Activated CD4-positive, CD25-positive, alpha-beta regulatory T cell (primary cell): ENCODE measurements around the gene PPDPF.

ENCODE experiments used
- DNase-seq, 4 experiments: peaks; one replicate each; lab custom pipeline; 2025; lab: John Stamatoyannopoulos, UW

PPDPF gene

DNA sequence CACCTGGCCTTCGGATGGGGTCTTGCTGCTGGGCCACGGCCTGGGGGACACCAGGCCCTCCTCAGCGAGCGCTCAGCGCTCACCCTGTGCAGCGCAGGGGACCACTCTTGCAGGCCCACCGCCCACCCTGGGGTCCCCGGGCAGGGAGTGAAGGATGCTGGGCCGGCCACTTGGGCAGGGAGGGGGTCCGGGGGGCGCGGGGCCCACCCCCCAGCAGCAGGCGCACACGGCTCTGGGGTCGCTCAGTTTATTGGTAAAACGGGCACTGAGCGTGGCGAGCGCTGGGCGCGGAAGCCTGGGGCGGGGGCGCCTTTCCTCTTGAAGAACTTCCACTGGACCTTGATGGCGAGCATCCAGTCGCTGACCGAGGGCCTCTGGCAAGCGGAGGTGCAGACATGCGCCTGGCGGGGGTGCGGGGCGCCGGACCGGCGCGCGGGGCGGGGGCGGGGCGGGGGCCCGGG lies 32.8 kb upstream of the PPDPF start:
- no peak for DNase-seq

DNA sequence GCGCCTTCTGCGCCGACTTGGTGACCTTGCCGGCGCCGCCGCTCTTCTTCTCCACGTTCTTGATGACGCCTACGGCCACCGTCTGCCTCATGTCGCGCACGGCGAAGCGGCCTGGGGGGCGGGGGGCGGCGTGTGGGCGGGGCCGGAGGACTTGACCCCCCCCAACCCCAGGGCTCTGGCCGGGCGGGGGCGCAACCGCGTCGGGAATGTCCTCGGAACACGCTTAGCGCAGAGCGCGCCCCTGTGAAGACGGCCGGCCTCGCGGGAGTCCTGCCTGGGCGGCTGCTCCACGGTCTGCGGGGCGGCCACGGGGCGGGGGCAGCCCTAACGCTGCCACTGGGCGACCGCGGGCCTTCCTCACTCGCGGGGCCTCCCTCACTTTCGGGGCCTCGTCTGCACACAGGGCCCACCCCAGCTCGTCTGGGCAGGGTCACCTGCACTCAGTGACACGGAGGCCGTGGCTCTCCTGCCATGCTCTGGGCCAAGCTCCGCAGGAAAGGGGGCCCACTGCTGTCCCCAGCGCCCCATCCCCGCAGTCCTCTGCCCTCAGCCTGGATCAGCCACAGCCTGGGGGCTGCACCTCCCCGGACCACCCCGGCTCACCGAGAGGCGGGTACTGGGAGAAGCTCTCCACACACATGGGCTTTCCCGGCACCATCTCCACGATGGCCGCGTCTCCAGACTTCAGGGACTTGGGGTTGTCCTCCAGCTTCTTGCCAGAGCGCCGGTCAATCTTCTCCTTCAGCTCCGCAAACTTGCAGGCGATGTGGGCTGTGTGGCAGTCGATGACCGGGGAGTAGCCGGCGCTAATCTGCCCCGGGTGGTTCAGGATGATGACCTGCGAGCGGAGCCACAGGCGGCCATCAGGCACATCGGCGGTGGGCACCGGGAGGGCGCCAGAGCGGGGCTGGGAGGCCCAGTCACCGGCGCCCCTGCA lies 32.0 kb upstream of the PPDPF start:
- no peak for DNase-seq

DNA sequence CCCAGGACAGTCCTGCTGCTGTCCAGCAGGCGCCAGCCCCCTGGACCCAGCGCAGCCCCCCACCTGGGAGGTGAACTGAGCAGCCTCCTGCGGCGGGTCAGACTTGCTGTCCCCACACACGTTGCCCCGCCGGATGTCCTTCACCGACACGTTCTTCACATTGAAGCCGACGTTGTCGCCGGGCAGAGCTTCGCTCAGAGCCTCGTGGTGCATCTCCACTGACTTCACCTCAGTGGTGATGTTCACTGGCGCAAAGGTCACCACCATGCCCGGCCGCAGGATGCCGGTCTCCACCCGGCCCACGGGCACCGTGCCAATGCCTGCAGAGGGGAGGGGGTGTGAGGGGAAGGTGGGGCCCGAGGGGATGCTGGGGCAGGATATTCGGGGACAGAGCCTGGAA lies 30.1 kb upstream of the PPDPF start:
- DNase-seq: no peak

DNA sequence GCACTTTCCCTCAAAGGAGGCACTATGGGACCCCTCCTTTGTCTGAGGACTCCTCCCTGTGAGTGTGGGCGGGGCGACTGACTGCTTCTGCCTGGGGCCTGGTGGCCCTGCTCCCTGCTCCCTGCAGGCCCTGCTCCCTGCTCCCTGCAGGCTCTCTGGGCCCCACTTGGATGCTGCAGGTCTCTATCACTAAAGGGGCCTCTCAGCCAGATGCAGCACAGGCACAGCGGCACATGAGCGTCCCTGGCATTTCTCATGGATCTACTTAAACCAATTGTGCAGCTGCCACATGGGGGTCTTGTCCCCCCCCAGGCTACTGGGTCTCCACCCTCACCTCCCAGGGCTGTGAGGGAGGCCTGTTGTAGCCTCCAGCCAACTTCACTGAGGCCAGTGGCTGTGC lies 29.5 kb upstream of the PPDPF start:
- no peak for DNase-seq

DNA sequence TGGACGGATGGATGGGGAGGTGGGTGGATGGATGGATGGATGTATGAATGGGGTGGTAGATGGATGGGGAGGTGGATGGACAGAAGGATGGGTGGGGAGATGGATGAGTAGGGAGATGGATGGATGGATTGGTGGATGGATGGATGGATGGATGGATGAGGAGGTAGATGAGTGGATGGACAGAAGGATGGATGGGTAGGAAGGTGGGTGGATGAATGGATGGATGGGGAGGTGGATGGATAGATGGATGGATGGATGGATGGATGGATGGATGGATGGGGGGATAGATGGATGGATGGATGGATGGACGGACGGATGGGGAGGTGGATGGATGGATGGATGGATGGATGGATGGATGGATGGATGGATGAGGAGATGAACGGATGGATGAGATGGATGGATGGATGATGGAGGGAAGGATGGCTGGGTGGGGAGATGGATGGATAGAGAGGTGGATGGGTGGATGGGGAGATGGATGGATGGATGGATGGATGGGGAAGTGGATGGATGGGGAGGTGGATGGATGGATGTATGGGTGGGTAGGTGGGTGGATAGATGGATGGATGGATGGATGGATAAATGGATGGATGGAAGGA lies 28.8 kb upstream of the PPDPF start:
- no peak for DNase-seq

DNA sequence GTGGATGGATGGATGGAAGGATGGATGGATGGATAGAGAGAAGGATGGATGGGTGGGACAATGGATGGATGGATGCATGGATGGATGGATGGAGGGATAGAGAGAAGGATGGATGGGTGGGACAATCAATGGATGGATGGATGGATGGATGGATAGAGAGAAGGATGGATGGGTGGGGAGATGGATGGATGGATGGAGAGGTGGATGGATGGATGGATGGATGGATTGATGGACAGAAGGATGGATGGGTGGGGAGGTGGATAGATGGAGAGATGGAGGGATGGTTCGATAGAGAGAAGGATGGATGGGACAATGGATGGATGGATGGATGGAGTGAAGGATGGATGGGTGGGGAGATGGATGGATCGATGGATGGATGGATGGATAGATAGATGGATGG lies 28.0 kb upstream of the PPDPF start:
- no peak for DNase-seq

DNA sequence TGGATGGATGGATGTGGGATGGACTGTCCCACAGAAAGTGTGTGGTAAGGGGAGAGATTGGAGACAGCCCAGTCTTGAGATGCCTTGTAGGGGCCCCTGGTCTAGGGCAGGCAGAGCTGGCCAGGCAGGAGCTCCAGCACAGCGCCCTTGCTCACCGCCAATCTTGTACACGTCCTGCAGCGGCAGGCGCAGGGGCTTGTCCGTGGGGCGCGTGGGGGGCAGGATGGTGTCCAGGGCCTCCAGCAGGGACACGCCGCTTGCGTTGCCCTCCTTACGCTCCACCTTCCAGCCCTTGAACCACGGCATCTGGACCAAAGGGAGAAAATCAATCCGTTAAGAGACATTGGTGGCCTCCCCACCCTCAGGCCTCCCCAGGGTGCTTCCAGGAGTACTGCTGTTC lies 27.6 kb upstream of the PPDPF start:
- DNase-seq: no peak

DNA sequence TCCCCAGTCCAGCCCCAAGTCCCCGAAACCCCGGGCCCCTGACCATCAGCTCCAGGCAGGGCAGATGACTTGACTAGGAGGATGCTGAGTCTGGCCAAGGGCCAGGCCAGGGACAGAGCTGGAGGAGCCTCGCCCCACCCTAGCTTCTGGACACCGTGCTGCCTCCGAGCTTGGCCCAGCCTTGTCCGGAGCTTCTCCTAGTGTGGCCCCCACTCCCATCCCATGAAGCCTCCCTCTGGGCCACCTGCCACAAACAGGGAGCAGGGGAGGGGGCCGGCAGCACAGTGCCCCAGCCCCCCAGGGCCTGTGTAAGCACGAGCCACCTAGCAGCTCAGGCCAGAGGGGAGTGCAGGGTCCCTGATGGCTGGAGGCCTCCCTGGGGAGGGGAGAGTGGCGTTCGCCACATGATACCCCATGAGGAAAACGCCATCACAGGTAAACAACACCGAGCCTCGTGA lies 27.0 kb upstream of the PPDPF start:
- no peak for DNase-seq

DNA sequence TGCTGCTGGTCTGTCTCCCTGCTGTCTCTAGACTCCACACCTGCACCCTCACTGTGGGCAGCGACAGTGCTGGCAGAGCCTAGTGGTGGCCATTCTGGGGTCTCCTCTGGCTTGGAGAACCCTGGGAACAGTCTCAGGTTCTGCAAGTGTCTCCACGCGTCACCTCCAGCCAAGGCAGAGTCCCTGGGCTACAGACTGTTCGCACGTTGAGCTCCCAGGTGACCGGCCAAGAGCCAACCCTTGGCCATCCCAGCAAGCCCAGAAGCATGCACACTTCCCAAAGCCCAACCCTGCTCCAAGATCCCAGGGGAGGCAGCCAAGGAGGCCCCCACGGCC lies 26.5 kb upstream of the PPDPF start:
- DNase-seq: no peak

DNA sequence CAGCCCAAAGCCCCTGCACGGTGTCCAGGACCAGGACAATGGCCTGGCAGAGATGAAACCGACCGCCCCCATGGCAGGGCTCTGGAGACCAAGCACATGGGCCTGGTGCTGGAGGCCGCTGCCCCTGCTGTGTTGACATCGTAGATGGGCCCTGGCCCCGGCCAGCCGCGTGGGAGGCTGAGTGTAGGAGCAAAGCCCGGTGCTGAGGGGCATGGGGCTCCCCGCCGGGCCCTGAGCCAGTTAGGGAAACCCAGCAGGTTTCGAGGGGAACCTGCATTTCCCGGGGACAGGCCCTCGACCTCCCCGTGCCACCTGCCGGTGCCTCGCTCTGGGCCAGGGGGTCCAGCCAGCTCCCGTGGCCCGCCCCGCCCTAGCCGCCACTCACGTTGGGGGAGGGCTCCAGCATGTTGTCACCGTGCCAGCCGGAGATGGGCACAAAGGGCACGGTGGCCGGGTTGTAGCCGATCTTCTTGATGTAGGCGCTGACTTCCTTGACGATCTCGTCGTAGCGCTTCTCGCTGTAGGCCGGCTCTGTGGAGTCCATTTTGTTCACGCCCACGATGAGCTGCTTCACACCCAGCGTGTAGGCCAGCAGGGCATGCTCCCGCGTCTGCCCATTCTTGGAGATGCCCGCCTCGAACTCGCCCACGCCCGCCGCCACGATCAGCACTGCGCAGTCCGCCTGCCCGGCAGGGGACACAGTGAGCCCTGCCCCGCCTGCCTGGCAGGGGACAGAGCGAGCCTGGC lies 26.0 kb upstream of the PPDPF start:
- DNase-seq: no peak

DNA sequence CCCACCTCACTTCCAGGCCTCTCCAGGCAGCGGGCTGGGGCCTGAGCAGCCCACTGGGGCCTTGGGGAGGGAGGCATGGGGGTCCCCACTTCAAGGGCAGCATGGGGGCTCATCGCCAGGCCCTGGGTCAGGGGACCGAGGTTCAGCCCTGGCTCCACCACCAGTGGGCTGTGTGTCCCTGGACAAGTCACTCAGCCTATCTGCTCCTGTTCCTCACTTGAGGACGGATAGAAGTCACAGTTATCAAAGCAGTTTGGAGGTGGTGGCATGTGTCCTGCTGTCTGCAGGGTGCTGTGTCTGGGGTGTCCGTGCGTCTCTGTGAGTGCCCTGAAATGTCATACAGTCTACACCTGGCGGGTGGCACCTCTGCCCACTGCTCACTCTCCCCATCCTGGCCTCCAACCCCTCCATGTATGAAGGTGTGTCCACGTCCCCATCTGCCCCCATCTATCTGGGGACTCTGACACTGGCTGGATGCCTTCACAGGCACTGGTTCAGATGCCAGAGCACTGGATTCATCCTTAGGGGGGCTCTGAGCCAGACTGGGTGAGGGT lies 25.3 kb upstream of the PPDPF start:
- no peak for DNase-seq

DNA sequence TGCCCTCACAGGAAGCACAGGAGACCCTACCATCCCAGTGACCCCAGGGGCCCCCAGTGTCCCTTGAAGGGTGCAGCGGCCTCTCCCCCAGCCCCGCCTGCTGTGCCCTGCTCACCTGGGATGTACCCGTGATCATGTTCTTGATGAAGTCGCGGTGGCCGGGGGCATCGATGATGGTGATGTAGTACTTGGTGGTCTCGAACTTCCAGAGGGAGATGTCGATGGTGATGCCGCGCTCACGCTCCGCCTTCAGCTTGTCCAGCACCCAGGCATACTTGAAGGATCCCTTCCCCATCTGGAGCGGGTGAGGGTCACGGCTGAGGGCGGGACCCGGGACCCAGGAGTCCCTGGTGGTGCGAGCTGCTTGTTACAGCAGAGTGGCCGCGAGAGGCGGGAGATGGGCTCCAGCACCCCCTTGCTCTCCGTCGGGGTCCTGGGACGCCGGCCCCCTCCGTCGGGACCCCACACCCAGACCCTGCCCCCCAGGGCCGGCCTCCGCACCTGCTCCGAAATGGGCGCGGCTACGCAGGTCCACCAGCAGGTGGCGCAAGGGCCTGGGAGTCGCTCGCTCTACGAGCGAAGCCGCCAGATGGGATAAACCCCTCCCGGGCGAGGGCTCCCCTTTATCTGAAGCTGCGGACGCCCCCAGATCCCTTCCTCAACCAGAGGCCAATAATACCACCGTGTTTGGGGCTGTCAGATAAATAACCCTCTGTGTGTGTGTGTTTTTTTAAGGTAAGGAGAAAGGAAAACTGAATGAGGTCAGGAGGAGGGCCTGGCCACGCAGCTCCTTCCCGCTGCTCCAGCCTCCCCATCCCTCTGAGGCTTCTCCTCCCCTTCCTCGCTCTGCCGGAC lies 24.6 kb upstream of the PPDPF start:
- peak; percentile 52 to 72 (median 64) for DNase-seq

DNA sequence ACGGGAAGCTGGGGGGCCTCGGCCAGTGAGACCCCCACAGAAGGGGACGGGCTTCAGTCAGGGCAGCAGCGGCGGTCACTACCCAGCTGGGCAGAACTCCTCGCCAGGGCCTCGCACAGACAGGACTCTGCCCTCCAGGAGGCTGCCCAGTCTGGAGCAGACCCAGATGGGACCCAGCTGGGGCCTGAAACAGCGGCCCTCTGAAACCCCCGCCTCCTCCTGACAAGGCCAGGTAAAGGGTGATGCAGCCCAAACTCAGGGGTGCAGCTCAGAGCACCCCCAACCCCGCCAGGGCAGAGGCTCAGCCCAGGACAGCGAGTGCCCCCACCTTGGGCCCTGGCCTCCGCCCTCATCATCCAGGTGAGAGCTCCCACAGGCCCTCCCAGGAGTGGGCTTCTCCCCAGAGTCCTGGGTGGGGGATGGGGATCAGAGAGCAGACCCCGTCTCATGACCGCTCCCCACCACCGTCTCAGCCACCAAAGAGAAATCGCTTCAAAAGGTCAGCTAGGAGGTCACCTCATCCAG lies 23.9 kb upstream of the PPDPF start:
- DNase-seq: no peak

DNA sequence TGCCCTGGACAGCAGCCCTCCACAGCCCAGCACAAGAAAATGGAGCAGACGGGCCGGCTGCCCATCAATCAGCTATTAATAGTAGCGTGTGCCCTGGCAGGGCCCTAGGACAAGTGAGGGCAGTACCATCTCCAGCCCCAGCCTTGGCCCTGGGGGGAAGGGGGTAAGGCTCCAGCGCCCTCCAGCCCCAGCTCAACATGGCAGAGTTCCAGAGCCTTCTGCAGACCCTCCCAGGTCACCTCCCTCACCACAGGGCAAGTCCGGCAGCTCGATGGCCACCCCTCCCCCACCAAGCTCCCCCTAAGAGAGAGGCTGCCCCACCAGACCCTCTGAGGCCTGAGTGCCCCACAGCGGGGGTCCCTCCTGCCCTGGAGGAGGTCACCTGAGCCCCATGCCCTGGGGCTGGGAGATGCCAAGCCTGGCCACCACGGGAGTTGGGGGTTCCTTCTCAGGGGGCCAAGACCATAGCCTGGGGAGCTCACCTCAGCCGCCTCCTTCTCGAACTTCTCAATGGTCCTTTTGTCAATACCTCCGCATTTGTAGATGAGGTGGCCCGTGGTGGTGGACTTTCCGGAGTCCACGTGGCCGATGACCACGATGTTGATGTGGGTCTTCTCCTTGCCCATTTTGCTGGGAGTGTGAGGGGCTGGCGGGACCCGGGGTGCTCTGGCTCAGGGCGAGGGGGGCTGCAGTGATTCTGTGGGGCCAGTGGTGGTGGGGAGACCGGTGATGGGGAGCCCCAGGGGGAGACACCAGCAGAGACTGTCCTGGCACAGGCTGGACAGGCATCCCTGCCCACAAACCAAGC lies 23.2 kb upstream of the PPDPF start:
- DNase-seq: no peak

DNA sequence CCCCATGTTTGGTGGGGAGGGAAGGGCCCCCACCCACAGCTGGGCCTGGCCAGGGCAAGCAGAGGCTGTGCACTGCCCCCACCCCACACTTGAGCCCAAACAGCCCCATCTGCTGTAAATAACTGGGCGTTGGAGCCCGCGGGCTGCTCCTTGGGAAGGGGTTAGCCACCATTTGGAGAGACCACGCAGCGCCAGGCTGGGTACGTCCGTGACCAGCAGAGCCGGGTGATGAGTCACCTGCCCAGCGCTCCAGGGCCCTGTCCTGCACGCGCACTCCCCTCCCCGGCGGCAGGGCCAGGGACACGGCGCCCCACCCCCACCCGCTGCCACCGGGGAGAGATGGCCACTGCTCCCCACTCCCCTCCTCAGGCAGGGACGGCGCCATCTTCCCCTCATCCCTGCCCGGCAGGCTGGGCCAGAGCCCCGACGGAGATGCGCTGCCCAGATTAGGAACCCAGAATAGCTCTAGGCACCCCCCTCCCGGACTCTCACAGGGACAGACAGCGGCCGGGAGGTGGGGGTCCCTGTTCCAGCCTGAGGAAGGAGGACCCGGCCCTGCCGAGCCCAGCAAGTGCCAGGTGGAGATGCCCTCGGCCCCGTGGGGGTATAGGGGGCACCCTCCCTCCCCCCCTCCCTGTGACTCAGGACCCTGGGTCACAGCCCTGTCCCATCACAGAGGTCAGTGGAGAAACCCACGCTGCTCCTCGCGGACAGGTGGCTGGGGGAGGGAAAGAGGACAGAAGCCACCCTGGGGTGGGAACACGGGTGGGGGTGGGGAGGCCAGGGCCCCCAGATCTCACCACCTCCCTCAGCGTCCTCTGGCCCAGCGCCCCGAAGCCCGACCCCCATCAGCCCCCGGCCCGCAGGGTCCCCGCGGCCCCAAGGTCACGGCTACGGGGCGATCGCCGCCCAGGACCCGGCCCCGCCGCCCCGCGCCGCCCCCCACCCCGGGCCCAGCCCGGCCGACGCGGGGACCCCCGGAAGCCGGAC lies 22.3 kb upstream of the PPDPF start:
- DNase-seq: no peak

DNA sequence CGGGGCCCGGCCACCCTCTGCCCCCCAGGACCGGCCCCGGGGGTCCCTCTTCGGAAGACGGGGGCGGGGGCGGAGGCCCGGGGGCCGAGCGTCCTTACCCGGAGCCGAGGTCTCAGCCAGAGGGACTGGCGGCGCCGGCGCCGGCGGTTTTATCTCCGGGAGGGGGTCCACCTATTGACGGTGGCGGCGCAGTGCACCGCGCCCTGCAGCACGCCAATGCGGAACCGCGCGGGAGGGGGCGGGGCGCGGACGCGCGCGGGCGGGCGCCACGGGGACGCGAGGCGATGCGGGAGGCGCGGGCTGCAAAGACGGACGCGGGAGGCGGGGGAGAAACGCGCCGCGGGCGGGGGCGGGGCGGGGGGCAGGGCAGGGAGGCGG lies 21.6 kb upstream of the PPDPF start, which contains the start of gene EEF1A2:
TSS of gene EEF1A2 (minus strand) at position 124 of the 378 bp plus-strand sequence. CDS start 1,320 bp downstream, outside the sequence.
- peak in 2 of 4 experiments; percentile 33 to 35 for DNase-seq

DNA sequence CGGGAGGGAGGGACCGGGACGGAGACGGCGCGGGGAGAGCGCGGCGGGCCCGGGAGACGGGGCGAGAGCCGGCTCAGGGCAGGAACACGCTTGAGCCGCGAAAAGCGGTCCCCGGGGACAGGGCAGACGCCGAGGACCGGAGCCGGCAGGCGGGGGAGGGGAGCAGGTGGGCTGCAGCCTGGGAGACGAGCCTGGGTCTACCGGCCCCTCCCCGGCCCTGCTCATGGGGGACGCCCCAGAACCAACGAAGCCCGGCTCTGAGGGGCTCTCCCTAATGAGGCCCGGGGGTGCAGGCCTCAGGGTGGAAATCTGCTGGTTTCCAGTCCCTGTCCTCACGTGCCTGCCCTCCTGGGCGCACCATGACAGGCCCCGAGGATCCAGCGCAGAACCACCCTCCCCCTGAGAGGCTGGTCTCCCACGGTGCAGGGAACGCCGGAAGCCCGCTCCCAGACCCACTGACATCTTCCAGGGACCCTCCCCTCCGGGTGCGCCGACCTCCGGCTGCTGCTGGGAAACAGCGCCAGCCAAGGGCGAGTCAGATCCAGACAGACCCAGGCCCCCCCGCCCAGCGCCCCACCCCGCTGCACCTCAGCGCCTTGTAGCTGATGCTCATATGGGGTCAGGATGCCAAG lies 21.1 kb upstream of the PPDPF start:
- DNase-seq: no peak

DNA sequence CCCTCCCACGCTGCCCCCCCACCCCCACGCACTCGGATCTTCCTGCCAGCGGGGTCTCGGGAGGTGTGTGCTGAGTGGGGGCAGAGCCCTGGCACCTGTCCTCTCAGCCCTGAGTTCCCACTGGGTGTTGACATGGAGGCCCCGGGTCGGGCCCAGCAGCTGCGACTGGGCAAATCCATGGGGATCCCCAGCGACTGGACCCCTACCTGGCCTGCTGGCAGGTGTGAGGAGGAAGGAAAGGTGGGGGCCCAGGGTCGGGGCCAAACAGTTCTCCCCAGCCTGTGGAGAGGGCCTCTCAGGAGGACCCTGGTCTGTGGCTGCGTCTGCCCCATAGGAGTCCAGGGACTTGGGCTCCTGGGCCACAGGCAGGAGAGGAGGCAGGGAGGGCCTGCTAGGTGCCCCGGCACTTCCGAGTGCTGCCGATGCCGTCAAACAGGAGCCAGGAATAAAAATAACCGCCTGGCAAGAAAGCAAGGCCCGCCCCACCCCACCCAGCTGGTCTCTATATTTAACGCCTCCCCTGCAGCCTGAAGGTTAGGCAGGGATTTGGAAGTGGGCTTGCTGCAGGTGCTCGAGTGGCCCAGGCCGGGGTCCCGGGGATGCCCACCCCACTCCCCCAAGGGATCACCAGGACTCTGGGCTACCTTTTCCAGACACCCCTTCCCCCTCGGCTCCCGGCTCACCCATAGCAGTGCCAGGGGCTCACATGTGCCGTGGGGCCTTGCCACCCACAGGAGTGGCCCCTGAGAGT lies 20.2 kb upstream of the PPDPF start:
- DNase-seq: no peak
